Fibroblast of the aortic adventitia (primary cell): ENCODE measurements around the gene ATL1. TPM values are rescaled to one million over a fixed set of nuclear protein-coding genes. Genes with fewer than 3 reads are reported as not detected.

Source experiments
- DNase-seq: peaks from one replicate; pipeline ENCODE4 v3.0.0-alpha.2; 2010; ENCODE audit warnings: low read depth
- H3K4me3 ChIP-seq: 2 replicates; pipeline ENCODE4 v1.5.1; 2011; ENCODE audit warnings: low read depth, mild to moderate bottlenecking, control low read depth, low read length, moderate library complexity
- total RNA-seq: library from RNA; depleted of rRNA; stranded (reverse); fragments of >200 nt; gene quantifications from 2 replicates; pipeline ENCODE4 v1.2.3, GENCODE V29; 2012; ENCODE audit warnings: low replicate concordance
- TF ChIP-seq, protein P1 (sequence below): IDR thresholded peaks from 2 replicates; pipeline ENCODE4 v1.5.1; 2011; ENCODE audit warnings: mild to moderate bottlenecking, low read length, control low read depth, inconsistent platforms; ENCODE audit not compliant: insufficient read depth

The ATL1 gene
- total RNA-seq, 1 donor: 10.7 TPM

DNA sequence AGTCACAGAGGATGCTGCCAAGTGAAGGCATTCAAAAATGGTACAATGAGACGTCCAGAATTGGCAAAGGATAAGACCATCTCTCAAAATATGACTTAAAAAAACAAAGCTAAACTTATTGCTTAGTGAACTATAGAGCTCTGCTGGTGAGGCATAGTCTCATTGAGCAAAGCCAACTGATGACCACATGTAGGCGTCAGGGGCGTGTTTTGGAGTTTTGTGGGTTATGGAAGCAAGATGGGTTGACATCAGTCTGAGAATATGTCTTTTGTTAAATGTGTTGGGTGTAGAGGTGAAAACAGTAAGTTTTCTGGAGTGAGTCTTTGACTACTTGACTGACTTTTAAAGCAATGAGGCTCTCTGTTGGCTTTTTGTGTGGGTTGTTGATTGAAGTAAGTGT is 47.2 kb downstream of the ATL1 start:
- peak; percentile 73 for DNase-seq
- TF ChIP-seq, protein P1, sequence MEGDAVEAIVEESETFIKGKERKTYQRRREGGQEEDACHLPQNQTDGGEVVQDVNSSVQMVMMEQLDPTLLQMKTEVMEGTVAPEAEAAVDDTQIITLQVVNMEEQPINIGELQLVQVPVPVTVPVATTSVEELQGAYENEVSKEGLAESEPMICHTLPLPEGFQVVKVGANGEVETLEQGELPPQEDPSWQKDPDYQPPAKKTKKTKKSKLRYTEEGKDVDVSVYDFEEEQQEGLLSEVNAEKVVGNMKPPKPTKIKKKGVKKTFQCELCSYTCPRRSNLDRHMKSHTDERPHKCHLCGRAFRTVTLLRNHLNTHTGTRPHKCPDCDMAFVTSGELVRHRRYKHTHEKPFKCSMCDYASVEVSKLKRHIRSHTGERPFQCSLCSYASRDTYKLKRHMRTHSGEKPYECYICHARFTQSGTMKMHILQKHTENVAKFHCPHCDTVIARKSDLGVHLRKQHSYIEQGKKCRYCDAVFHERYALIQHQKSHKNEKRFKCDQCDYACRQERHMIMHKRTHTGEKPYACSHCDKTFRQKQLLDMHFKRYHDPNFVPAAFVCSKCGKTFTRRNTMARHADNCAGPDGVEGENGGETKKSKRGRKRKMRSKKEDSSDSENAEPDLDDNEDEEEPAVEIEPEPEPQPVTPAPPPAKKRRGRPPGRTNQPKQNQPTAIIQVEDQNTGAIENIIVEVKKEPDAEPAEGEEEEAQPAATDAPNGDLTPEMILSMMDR: no peak
- H3K4me3 ChIP-seq: no peak overlapping the region

DNA sequence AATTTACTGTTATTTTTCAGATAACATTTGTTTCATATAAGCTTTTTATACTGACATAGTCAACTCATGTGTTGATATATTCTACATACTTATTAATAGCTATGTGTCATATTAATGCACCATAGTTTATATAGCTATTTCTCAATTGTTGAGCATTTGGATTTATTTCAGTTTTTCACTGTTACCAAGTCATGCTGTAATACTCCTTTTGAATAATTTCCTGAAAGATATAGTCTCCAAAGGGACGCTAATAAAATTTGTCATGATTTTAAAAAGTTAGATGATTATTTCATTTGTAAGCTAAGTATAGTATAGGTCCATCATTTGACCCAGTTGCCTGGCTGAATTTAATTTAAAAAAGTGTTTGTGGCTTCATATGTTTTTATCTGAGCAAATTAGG is 47.8 kb downstream of the ATL1 start:
- TF ChIP-seq, protein P1: no peak
- no peak overlapping the region for H3K4me3 ChIP-seq
- no peak for DNase-seq

DNA sequence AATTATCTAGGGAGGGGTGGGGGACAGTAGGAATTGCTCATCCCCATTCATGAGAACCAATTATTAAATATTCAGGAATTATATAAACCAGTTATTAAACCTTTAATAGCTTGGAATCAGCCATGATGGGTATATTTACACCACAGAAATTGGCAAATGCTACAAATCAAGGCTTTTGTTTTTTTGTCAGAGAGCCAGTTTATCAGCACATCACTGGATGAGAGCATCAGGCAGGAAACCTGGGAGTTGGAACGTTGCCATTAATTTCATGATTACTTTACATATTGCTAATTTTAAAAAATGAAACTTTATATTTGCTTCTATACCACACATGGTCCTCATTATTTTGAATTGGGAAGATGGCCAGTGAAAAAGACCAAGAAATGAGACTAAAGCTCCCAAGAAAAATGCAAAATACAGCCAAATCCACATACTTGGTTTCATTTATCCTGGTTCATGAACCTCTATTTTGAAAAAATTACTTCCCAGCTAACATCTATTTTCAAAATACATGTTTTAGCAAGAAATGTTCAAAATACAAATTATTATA is 48.4 kb downstream of the ATL1 start:
- no peak overlapping the region for H3K4me3 ChIP-seq
- TF ChIP-seq, protein P1: no peak
- DNase-seq: peak; percentile 83

DNA sequence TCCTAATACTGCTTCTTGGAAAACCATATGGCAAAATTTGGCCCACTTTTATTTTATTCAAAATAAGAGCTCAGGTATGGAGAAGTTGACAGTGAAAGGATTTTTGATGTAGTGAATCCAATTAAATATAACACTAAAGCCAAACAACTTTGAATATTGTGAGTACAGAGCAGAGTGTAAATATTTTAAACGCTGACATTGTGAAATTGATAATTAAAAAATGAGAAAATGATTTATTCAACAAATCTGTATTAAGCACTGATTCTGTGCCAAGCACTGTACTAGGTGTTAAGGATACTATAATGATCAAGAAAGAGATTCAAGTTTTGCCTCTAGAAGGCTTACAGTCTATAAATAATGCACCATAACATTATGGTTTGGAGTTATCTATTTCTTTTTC is 50.5 kb downstream of the ATL1 start:
- no peak for DNase-seq
- TF ChIP-seq, protein P1: no peak

DNA sequence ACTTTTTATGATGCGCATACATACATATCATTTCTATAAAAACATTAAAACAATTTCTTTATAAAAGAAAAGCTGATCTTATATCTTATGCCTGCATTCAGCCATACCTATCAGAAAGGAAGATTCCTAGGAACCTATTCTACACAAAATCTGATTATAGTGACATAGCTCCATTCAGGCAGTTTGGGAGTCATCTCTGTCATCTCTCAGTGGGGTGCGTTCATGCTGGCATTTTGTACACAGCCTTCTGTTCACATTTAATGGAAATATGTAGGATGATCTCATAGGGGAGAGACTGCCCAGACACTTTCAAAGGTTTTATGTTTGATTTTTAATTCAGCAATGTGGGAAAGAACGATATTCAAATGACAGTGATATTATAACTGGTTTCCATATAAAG is 52.9 kb downstream of the ATL1 start:
- H3K4me3 ChIP-seq: no peak overlapping the region
- DNase-seq: no peak
- TF ChIP-seq, protein P1: no peak

More for the DNA sequence above, 50.5 kb downstream of the ATL1 start:
- no peak overlapping the region for H3K4me3 ChIP-seq

DNA sequence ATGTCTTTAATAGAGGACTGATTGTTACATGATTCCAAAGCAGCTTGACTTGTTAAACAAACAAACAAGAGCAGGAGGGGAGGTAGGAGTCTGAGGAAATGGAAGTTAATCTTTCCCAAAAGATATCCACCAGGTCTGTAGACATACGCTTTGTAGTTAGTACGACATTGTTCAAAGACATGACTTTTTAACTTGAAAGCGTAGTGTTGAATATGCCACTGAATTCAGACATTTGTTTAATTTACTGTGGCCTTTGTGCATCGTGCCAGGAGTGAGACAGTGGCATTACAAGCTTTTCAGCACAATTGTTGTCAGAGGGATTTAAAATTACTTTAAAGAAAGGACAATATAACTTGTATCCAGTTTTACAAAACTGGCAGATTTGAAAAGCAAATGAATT is 55.1 kb downstream of the ATL1 start:
- TF ChIP-seq, protein P1: no peak

DNA sequence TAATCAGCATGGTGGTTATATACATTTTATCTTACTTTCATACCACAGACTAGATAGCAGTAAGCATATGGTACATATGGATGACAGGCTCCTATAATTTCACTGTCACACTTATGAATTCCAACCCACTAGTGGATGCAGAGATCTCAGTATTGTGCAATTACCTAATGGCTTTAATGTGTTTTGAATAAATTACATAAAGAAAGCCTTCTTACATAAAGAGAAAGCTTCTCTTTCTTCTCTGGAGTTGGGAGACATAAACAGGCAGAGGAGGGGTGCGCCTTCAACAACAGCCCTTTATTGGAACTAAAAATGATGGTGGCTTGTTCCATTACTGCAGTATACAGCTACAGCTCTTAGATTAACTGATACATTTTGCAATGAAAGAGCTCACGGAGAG is 55.6 kb downstream of the ATL1 start:
- no peak for DNase-seq
- TF ChIP-seq, protein P1: no peak
- no peak overlapping the region for H3K4me3 ChIP-seq

More for the DNA sequence above, 55.1 kb downstream of the ATL1 start:
- DNase-seq: no peak
- no peak overlapping the region for H3K4me3 ChIP-seq
